DND-41 (cell line): ENCODE measurements around the gene PPP3CA.
A peak's percentile ranks its signal among the peaks of the same experiment; 100 is the strongest.

Experiments
- ATAC-seq: fragments of 200-7000 bp; cut with Tn5 transposase; 3 replicates; pipeline ENCODE4 v1.9.1; 2021; ENCODE audit warnings: low read depth; ENCODE audit not compliant: insufficient read depth
- DNase-seq: peaks from one replicate; pipeline ENCODE4 v3.0.0-alpha.2; 2020
- H2AFZ ChIP-seq: 2 replicates; pipeline ENCODE4 v1.6.0; 2012; ENCODE audit warnings: low read depth, low read length
- H3K27ac ChIP-seq: 2 replicates; pipeline ENCODE4 v1.5.1; 2012; ENCODE audit warnings: low read length, inconsistent platforms
- H3K27me3 ChIP-seq: fragments of 200-600 bp; sonication (generic); 2 replicates; pipeline ENCODE4 v1.6.0; 2012; ENCODE audit warnings: low read length, mild to moderate bottlenecking, inconsistent platforms; ENCODE audit not compliant: insufficient read depth, poor library complexity
- H3K36me3 ChIP-seq: 2 replicates; pipeline ENCODE4 v1.5.1; 2012; ENCODE audit warnings: low read length, inconsistent platforms; ENCODE audit not compliant: insufficient read depth
- H3K4me1 ChIP-seq: 2 replicates; pipeline ENCODE4 v1.5.1; 2012; ENCODE audit warnings: mild to moderate bottlenecking, low read length; ENCODE audit not compliant: insufficient read depth
- H3K4me2 ChIP-seq: 2 replicates; pipeline ENCODE4 v1.6.0; 2012; ENCODE audit warnings: mild to moderate bottlenecking, moderate library complexity, low read length, inconsistent platforms; ENCODE audit not compliant: insufficient read depth
- H3K4me3 ChIP-seq, 2 experiments: fragments of 200-600 bp in 1 of 2; shearing (Covaris generic) in 1 of 2; 2 replicates each; pipeline ENCODE4 v1.5.1; 2012 to 2016; ENCODE audit warnings: inconsistent platforms in 2 of 2, low read length in 2 of 2, mild to moderate bottlenecking in 2 of 2, low read depth in 1 of 2, moderate library complexity in 1 of 2
- H3K79me2 ChIP-seq: 2 replicates; pipeline ENCODE4 v1.6.0; 2012; ENCODE audit warnings: low read length, inconsistent platforms; ENCODE audit not compliant: insufficient read depth
- H3K9ac ChIP-seq: 2 replicates; pipeline ENCODE4 v1.6.0; 2012; ENCODE audit warnings: low read depth, mild to moderate bottlenecking, inconsistent platforms, low read length, moderate library complexity
- H3K9me3 ChIP-seq: 2 replicates; pipeline ENCODE4 v1.5.1; 2012; ENCODE audit warnings: low read length, moderate library complexity, mild to moderate bottlenecking, inconsistent platforms; ENCODE audit not compliant: insufficient read depth, severe bottlenecking
- H4K20me1 ChIP-seq: 2 replicates; pipeline ENCODE4 v1.6.0; 2012; ENCODE audit warnings: low read length; ENCODE audit not compliant: insufficient read depth
- CTCF ChIP-seq: IDR thresholded peaks from 2 replicates; pipeline ENCODE4 v1.5.1; 2012; ENCODE audit warnings: borderline replicate concordance, low read length, moderate library complexity, mild to moderate bottlenecking; ENCODE audit not compliant: poor library complexity, severe bottlenecking; ENCODE audit errors: extremely low read depth
- EZH2 ChIP-seq: IDR thresholded peaks from 3 replicates; pipeline ENCODE4 v1.6.1; 2012; ENCODE audit warnings: borderline replicate concordance, low read depth, mild to moderate bottlenecking, moderate library complexity, low read length, inconsistent platforms; ENCODE audit not compliant: severe bottlenecking

The PPP3CA gene

GRCh38 chr4:101306764-101307615 lies 40.3 kb downstream of the PPP3CA start:
- no peak overlapping the region for H3K9ac ChIP-seq
- ATAC-seq: no peak

GRCh38 chr4:101306225-101306624 lies 41.1 kb downstream of the PPP3CA start:
- H3K4me3 ChIP-seq: no peak overlapping the region
- ATAC-seq (peak; percentile 60; the same call in 2 of the 3 replicates), DNase-seq (no peak)
- no peak overlapping the region for H3K4me2 ChIP-seq
- TF ChIP-seq CTCF (no peak), EZH2 (no peak)
- no peak overlapping the region for H3K27ac ChIP-seq
- H3K9ac ChIP-seq: no peak overlapping the region
- H4K20me1 ChIP-seq: no peaks in the 10 kb centered on the region
- H2AFZ ChIP-seq: no peak overlapping the region
- no peaks in the 10 kb centered on the region for H3K27me3 ChIP-seq
- no peaks in the 10 kb centered on the region for H3K9me3 ChIP-seq
- no peaks in the 10 kb centered on the region for H3K4me1 ChIP-seq
- H3K36me3 ChIP-seq: no peaks in the 10 kb centered on the region
- peaks cover 28% of the 10 kb centered on the region for H3K79me2 ChIP-seq

More at GRCh38 chr4:101306764-101307615, 40.3 kb downstream of the PPP3CA start:
- no peaks in the 10 kb centered on the region for H3K9me3 ChIP-seq
- no peak overlapping the region for H2AFZ ChIP-seq
- no peak overlapping the region for H3K27ac ChIP-seq
- no peak overlapping the region for H3K4me3 ChIP-seq
- no peak overlapping the region for H3K4me2 ChIP-seq
- peaks cover 35% of the 10 kb centered on the region for H3K79me2 ChIP-seq
- H4K20me1 ChIP-seq: no peaks in the 10 kb centered on the region
- no peaks in the 10 kb centered on the region for H3K4me1 ChIP-seq
- no peak for DNase-seq
- H3K27me3 ChIP-seq: no peaks in the 10 kb centered on the region
- no peak for TF ChIP-seq CTCF
- no peaks in the 10 kb centered on the region for H3K36me3 ChIP-seq

- peaks cover 26% of the 10 kb centered on the region for H3K79me2 ChIP-seq
- no peak overlapping the region for H2AFZ ChIP-seq
- no peaks in the 10 kb centered on the region for H3K9me3 ChIP-seq
- no peaks in the 10 kb centered on the region for H4K20me1 ChIP-seq
- no peak overlapping the region for H3K4me2 ChIP-seq
- no peak overlapping the region for H3K9ac ChIP-seq
- DNase-seq (no peak), ATAC-seq (no peak)
- no peak overlapping the region for H3K4me3 ChIP-seq
- H3K36me3 ChIP-seq: no peaks in the 10 kb centered on the region
- H3K27me3 ChIP-seq: no peaks in the 10 kb centered on the region
- no peak overlapping the region for H3K27ac ChIP-seq
- TF ChIP-seq EZH2: no peak
- no peak for TF ChIP-seq CTCF
- H3K4me1 ChIP-seq: no peaks in the 10 kb centered on the region
Measured at GRCh38 chr4:101304916-101305315, 42.4 kb downstream of the PPP3CA start.
